ENCODE data around the gene EHHADH.

DNA sequence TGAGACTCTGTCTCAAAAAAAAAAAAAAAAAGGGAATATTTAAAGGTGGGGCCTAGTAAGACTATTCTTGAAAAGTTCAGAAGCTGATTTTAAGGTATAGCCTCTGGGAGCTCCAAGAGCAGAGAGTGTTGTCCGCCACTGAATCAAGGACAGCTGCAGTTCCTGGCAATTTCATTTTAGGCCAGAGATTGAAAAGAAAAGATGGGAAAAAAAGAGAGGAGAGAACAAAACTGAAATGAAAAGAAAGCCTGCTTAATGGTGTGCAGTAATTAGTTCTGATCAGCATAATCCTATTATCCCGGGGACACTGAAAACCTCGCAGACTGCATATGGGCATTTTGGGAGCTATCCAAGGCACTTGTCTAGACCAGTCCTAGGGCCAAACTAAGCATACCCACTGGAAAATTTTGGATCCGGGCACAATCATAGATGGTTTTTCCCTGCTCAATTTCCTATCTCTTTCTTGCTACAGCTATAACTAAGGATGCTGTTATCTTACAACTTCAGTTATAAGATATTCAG, 43.2 kb downstream of the EHHADH start:
- no peak for TF ChIP-seq POLR2A (IDR thresholded peaks at IDR 0.05; ENCODE audit: low read length)
- no peak for TF ChIP-seq GATA1 (IDR thresholded peaks at IDR 0.05; ENCODE audit: low read depth, low read length)
